ENCODE measurements around the gene BCKDHA.

The BCKDHA gene

DNA sequence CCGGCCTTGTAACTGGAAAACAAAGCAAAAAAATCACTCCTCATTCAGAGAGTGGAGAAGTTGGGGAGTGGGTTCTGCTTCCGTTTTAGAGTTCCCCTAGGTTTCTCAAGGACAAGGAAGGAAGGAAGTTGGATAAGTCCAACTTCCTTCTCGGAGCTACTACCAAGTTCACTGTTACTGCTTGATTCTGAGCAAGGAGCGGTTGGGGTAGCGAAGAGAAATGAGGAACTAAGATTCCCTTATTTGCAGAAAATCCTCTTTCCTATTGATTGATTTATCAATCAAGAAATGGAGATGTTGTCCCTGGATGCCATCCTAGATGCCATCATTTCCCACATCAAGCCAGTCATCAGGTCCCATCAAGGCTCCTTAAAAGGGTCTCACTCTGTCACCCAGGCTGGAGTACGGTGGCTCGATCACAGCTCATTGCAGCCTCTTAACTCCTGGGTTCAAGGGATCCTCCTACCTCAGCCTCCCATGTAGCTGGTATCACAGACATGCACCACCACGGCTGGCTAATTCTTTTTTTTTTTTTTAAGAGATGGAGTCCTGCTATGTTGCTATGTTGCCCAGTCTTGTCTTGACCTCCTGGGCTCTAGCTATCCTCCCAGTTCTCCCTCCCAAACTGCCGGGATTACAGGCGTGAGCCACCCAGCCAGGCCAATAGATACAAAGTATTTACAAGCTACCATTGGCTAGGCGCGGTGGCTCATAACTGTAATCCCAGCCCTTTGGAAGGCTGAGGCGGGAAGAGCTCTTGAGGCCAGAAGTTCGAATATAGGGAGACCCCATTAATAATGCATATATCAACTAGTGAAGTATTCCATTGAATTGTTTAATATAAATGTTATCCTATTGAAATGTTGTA lies 32.9 kb upstream of the BCKDHA start:
- Histone ChIP-seq H3K4me3 (ENCODE audit: insufficient read depth, low read length, poor library complexity, severe bottlenecking) (peak overlapping the region; percentile 80), H3K27me3 (ENCODE audit: low read length) (no peaks in the 10 kb centered on the region), H2AFZ (ENCODE audit: low read depth, low read length, severe bottlenecking) (peak overlapping the region; percentile 81), H4K20me1 (ENCODE audit: low read depth, low read length) (no peaks in the 10 kb centered on the region), H3K27ac (ENCODE audit: low read depth, low read length) (peak overlapping the region; percentile 94), H3K79me2 (ENCODE audit: insufficient read depth, low read length) (peaks cover 17% of the 10 kb centered on the region; the same call in 1 of the 2 replicates), H3K36me3 (ENCODE audit: low read length) (no peaks in the 10 kb centered on the region), H3K9ac (ENCODE audit: low read length) (peak overlapping the region; percentile 78), H3K9me3 (ENCODE audit: insufficient read depth, low read length) (no peaks in the 10 kb centered on the region), H3F3A (ENCODE audit: insufficient read depth) (peaks cover 5% of the 10 kb centered on the region; the same call in 1 of the 2 replicates), H3K4me2 (ENCODE audit: low read depth, low read length, poor library complexity, severe bottlenecking) (peak overlapping the region; percentile 86), H3K9me2 (replicated peaks; ENCODE audit: insufficient read depth, low read length) (no peaks in the 10 kb centered on the region)
- TF ChIP-seq, protein P1, sequence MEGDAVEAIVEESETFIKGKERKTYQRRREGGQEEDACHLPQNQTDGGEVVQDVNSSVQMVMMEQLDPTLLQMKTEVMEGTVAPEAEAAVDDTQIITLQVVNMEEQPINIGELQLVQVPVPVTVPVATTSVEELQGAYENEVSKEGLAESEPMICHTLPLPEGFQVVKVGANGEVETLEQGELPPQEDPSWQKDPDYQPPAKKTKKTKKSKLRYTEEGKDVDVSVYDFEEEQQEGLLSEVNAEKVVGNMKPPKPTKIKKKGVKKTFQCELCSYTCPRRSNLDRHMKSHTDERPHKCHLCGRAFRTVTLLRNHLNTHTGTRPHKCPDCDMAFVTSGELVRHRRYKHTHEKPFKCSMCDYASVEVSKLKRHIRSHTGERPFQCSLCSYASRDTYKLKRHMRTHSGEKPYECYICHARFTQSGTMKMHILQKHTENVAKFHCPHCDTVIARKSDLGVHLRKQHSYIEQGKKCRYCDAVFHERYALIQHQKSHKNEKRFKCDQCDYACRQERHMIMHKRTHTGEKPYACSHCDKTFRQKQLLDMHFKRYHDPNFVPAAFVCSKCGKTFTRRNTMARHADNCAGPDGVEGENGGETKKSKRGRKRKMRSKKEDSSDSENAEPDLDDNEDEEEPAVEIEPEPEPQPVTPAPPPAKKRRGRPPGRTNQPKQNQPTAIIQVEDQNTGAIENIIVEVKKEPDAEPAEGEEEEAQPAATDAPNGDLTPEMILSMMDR (IDR thresholded peaks at IDR 0.05; ENCODE audit: insufficient read depth, low read length, poor library complexity, severe bottlenecking): no peak
- TF ChIP-seq EZH2phosphoT487 (conservative IDR thresholded peaks at IDR 0.05; ENCODE audit: low read length): no peak

DNA sequence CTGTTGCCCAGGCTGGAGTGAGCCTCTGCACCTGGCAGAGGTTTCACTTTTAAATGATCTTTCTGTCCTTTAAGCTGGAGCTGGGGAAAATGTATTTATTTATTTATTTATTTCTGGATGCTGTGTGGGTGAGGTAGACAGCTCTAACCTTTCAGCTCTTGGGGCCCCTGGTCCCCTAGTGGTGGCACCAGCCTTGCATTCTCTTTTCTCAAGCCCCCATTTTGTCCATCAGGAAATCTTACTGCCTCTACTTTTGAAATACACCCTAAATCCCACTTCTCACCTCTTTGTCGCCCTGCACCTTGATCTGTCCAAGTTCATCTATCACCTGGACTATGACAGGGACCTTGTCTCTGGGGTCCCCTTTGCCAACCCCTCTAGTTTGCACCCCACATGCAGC lies 31.5 kb upstream of the BCKDHA start:
- H3K9me3 ChIP-seq (ENCODE audit: insufficient read depth, low read length): no peaks in the 10 kb centered on the region
- H3K4me2 ChIP-seq (ENCODE audit: low read depth, low read length, poor library complexity, severe bottlenecking): no peak overlapping the region
- H3K27me3 ChIP-seq (ENCODE audit: low read length): no peaks in the 10 kb centered on the region
- H3K4me3 ChIP-seq (ENCODE audit: insufficient read depth, low read length, poor library complexity, severe bottlenecking): no peak overlapping the region
- no peak overlapping the region for H3K27ac ChIP-seq (ENCODE audit: low read depth, low read length)
- H3F3A ChIP-seq (ENCODE audit: insufficient read depth): peaks cover 5% of the 10 kb centered on the region; the same call in 1 of the 2 replicates
- TF ChIP-seq EZH2phosphoT487 (conservative IDR thresholded peaks at IDR 0.05; ENCODE audit: low read length): no peak
- TF ChIP-seq, protein P1 (IDR thresholded peaks at IDR 0.05; ENCODE audit: insufficient read depth, low read length, poor library complexity, severe bottlenecking): no peak
- peaks cover 17% of the 10 kb centered on the region; the same call in 1 of the 2 replicates for H3K79me2 ChIP-seq (ENCODE audit: insufficient read depth, low read length)
- H3K9me2 ChIP-seq (replicated peaks; ENCODE audit: insufficient read depth, low read length): no peaks in the 10 kb centered on the region
- no peaks in the 10 kb centered on the region for H3K36me3 ChIP-seq (ENCODE audit: low read length)
- no peak overlapping the region for H3K9ac ChIP-seq (ENCODE audit: low read length)
- H2AFZ ChIP-seq (ENCODE audit: low read depth, low read length, severe bottlenecking): no peak overlapping the region
- H4K20me1 ChIP-seq (ENCODE audit: low read depth, low read length): no peaks in the 10 kb centered on the region

DNA sequence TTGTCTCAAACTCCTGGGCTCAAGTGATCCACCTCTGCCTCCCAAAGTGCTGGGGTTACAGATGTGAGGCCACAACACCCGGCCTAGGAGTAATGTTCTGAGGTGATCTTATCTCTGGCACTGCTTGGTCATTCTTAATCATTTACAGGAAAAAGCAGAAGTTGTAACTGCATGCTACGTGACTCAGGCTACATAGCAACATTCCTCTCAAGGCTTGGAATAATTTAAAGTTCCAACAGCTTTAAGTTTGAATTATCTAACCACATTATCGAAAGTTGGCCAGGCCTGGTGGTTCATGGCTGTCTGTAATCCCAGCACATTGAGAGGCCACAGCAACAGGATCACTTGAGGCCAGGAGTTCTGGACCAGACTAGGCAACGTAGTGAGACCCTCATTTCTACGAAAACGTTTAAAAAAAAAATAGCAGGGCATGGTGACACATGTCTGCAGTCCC lies 29.7 kb upstream of the BCKDHA start:
- TF ChIP-seq EZH2phosphoT487 (conservative IDR thresholded peaks at IDR 0.05; ENCODE audit: low read length): no peak
- TF ChIP-seq, protein P1 (IDR thresholded peaks at IDR 0.05; ENCODE audit: insufficient read depth, low read length, poor library complexity, severe bottlenecking): no peak
- Histone ChIP-seq H4K20me1 (ENCODE audit: low read depth, low read length) (no peaks in the 10 kb centered on the region), H3K27me3 (ENCODE audit: low read length) (no peaks in the 10 kb centered on the region), H3K27ac (ENCODE audit: low read depth, low read length) (no peak overlapping the region), H3F3A (ENCODE audit: insufficient read depth) (no peaks in the 10 kb centered on the region), H3K9me3 (ENCODE audit: insufficient read depth, low read length) (no peaks in the 10 kb centered on the region), H3K9ac (ENCODE audit: low read length) (no peak overlapping the region), H3K4me3 (ENCODE audit: insufficient read depth, low read length, poor library complexity, severe bottlenecking) (no peak overlapping the region), H2AFZ (ENCODE audit: low read depth, low read length, severe bottlenecking) (no peak overlapping the region), H3K79me2 (ENCODE audit: insufficient read depth, low read length) (peaks cover 17% of the 10 kb centered on the region; the same call in 1 of the 2 replicates), H3K9me2 (replicated peaks; ENCODE audit: insufficient read depth, low read length) (no peaks in the 10 kb centered on the region), H3K4me2 (ENCODE audit: low read depth, low read length, poor library complexity, severe bottlenecking) (no peak overlapping the region), H3K36me3 (ENCODE audit: low read length) (no peaks in the 10 kb centered on the region)
